HUDEP-2 (cell line): ENCODE results near the gene FIBCD1.
"Not testable (repeated sequence)": the region's sequence is repeated elsewhere in the genome, so short reads cannot be mapped to it uniquely, and the experiment has no call there.

Source experiments
- DNase-seq, 76 experiments: peaks; one replicate each; lab custom pipeline; 2025; ENCODE audit not compliant: unreplicated experiment in 76 of 76; lab: John Stamatoyannopoulos, UW

The FIBCD1 gene

DNA sequence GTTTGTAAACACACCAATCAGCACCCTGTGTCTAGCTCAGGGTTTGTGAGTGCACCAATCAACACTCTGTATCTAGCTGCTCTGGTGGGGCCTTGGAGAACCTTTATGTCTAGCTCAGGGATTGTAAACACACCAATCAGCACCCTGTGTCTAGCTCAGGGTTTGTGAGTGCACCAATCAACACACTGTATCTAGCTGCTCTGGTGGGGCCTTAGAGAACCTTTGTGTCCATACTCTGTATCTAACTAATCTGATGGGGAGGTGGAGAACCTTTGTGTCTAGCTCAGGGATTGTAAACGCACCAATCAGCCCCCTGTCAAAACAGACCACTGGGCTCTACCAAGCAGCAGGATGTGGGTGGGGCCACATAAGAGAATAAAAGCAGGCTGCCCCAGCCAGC, 28.4 kb downstream of the FIBCD1 start:
- DNase-seq: not testable (repeated sequence)

DNA sequence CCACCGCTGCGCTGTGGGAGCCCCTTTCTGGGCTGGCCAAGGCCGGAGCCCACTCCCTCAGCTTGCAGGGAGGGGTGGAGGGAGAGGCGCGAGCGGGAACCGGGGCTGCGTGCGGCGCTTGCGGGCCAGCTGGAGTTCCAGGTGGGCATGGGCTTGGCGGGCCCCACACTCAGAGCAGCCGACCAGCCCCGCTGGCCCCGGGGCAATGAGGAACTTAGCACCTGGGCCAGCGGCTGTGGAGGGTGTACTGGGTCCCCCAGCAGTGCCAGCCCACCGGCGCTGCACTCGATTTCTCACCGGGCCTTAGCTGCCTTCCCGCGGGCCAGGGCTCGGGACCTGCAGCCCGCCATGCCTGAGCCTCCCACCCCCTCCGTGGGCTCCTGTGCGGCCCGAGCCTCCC, 29.0 kb downstream of the FIBCD1 start:
- not testable (repeated sequence) for DNase-seq

DNA sequence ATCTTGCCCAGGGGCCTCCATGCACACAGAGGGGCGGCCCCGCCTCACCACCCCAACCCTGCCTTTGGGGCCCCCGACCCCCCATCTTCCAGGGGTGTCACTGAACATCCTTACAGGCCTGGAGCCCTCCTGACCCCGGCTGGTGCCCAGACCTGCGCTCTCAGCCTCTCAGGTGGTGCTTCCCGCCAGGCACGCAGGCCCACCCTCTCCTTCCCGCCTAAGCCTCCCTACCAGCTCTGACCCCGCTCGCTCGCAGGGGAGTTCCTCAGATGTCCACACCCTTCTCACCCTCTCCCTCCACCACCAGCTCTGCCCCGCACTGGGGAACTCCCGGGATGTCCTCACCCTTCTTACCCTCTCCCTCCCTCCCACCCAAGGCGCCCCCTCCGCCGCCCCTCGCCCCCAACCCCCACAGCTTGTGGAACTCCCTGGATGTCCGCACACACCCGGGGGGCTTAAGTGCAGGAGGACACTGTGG, 30.1 kb downstream of the FIBCD1 start:
- DNase-seq: no peak

DNA sequence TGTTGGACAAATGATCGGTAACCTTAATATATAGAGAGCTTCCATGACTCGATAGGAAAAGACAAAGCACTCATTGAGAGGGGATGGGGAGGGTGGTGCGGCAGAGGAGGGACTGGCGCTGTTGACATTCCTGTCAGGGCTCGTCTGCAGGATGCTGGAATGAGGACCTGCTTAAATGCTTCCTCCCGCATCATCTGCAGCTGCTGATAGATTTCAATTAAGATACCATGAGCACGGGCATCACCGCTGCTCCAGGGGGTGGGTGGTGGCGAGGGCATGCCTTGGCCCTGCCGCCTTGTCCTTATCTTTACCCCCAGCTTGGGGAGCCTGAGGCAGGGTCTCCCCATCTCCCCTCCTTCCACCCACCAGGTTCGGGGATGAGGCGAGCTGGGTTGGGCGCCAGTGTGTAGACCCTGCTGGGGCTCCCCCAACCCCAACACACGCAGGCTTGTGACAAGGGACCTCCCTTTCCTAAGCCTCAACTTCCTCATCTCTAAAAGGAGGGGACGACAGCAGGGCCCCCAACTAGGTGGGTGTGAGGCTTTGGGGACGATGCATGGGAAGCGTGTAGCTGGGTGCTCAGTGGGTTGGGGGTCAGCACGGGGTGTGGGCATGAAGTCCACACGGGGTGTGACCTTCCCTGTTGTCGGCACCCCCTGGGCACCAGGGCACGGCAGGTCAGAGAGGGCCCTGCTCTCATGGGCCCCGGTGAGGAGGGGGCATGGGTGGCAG, 30.7 kb downstream of the FIBCD1 start:
- DNase-seq: no peak

DNA sequence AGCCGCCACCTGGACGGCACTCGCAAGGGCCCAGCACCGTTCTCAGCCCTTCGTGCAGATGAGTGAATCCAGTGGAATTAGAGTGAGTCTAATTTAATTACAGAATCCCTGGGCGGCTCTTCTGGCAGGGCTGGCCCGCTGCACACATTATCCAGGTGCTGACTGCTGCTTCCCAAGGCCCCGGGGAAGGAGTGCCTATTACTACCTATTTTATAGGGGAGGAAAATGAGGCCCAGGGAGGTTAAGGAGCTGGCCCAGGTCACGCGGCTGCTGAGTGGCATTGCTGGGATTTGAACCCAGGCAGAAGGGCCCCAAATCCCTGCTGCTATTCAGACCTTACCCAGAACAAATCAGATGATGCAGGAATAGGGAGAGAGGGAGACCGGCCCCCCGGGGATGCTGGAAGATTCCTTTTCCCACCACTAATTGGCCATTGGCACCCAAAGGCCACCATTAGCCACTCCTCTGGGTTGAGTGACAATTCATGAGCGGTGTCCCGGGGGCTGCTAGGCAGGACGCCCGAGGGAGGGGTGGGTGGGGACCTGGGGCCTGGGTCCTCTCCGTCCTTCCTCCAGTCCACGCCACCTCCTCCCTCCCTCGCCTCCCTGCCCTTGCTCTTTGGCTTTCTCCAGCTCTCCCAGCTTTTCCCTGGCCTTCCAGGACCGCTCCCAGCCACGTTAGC, 32.2 kb downstream of the FIBCD1 start:
- no peak for DNase-seq

DNA sequence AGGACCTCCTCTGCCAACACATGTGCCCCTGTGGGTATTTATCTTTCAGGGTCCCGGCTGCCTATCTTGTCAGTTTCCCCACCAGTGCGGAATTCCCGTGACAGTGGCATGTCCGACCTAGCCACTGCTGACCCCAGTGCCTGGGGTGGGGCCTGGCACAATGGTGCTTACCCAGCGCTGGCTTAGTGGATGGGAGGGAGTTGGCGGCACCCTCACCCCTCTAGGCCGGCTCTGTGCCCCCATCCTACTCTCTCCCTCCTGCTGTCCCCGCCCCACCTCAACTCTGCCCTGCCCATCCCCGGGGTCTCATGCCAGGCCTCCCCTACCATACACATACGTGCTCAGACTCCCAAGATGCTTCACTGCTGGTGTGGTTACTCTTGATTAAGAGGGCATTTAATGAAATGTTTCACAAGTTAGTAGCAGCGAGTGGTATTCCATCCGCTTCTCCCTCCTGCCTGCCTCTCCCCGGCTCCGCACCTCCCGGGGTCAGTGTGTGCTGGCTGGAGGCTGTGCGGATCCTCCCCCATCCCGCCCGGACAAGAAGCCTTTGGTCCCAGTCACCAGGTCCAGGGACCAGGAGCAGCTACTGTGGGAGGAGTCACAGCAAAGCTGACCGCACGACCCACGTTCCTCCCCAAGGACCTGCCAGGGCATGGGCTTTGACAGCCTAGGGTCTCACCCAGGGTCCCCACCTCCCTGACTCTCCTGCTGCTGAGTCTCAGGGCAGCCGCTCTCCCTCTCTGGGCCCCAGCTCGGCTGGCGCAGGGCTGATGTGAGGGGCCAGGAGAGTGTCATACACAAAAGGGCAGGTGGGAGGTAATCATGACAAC, 32.9 kb downstream of the FIBCD1 start:
- no peak for DNase-seq

DNA sequence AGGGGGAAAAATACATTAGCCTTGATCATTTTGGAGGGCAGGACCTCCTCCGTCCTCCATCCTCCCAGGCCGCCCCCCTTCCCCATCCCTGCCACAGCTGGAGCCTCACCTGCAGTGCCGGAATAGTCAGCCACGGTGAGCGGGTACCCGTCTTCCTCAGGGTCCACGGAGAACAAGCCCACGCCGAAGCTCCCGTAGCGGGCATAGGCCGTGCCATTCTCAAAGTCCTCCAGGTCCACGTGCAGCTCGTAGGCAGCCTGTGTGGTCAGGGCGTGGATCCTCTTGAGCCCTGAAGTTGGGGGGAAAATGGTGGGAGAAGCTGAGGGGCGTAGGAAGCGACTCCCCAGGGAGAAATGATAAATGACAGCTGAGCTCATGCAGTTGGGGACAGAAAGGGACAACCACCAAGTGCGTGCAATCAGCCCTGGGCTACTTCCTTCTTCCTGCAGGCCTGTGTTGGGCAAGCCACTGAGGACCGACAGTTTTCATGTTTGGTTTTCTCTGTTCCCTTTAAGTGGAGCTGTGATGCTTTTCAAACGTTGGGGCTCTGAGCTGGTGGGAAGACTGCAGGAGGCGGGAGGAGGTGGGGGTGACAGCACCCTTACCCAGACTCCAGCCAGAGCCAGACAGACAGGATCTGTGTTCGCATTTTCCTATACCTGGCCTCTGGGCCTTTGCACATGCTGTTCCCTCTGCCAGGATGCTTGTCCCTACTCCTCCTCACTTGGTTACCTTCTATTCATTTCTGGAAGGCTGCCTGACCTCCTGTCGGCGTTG, 33.7 kb downstream of the FIBCD1 start:
- no peak for DNase-seq

DNA sequence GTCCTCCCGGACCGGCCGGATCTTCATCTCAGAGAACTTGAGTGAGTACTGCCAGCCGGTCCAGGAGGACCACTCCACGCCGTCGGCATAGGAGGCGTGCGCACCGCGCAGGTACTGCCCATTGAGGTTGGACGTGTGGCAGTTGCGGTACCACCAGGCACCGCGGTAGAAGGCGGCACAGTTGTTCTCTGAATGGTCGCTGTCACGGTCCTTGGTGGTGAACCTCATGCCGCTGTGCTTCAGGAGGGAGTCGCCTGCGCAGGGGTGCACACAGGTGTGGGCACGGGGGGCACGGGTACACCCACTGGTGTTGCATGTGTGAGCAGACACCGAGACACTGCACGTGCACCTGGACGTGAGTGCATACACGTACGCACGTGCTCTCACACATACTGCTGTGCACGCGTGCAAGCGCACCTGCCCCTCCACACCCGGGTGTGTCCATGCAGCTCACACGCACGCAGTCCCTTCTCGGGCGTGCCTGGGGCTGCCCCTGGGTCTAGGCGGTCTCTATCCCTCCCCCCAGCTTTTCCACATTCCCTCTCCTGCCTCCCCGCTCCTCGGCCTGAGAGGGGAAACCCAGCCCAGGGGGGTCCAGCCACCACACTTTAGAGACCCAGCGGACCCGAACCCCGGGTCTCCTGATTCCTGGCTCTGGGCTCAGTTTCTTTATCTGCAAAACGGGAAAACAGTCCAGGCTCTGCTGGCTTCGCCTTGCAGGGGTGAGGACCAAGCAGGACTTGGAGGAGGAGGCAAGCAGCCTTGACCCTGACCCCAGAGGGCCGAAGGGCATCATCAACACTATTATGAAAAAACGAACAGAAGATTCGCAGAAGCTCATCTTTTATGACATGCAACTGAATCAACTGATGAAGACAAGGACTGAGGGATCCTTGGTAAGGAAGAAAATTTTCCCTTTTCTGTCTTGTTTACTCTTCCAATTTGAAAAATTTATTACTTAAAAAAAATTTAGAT, 34.7 kb downstream of the FIBCD1 start:
- DNase-seq: no peak

DNA sequence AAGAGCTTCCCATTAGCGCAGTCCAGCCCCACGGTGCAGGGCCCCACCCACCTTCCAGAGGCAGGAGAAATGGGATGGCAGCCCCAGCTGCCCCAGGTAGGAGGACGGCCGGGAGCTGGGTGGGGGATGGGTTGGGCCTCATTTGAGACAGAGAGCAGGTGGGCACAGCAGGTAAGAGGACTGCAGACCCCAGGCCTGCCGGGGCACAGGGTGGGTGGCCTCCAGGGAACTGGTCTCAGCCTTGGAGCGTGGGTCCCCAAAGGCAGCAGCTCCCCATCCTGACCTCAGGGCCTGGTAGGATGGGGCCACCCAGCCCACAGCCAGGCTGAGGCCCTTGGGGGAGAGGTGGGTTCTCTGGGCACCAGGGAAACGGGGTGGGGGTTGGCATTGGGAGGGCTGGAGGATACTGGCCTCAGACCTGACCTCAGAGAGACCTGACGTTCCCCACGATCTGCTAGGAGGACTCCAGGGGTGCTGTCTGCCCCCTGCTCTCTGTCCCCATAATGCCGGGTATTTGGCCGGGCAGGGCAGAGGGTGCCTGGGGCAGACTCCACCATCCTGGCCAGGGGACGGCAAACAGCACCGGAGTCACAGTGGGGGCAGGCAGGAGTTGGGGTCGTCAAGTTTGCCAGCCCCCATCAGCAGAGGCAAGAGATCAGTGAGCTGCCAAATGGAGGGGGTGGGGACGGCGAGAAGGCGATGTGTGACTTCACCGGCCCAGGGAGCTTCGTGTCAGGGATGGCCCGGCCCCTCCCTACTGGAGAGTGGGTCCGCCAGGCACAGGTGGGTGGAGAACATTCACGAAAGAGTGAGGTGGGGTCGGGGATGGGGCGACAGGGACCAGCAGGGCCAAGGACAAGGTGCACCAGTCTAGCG, 35.6 kb downstream of the FIBCD1 start:
- no peak for DNase-seq

DNA sequence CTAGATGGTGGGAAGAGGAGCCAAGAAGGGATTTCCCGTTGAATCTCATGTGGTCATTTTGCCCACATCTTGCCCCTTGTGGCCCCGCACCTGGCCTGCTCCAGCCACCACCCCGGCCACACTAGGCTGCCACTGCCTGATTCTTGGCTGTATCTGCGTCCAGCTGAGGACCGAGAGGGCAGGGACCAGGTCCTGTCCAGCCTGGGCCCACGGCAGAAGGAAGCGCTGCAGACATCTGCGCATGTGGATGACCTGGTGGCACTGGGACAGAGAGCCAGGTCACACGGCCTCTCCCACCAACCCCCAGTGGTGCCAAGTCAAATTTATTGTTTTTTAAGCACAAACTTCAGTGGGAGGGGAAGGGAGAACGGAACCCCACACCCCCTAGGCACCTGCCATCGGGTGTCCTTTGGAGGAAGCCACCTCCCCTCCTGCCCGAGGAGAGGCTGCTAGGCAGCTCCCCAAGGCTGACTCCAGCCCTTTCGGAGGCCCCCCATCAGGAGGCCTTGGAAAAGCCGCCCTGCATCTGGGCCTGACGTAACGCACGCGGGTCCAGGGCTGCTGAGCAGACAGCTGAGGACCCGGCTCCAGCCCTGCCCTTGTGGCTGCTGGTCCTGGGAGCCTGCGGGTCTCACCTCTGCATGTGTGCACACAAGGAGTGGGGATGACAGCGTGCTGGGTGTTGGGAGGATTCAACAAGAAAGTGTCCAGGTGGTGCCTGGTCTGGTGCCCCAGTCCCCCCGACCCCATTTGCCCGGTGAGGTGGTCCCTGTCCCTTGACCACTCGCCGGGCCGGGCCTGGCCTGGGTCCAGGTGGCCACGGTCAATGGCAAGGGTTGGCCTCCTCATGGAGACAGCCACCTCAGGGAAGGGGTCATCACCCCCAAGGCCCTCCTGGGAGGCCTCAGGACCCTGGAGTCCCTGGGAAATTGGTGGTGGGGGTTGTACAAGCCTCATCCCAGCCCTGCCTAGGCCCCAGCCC, 36.6 kb downstream of the FIBCD1 start:
- DNase-seq: no peak

DNA sequence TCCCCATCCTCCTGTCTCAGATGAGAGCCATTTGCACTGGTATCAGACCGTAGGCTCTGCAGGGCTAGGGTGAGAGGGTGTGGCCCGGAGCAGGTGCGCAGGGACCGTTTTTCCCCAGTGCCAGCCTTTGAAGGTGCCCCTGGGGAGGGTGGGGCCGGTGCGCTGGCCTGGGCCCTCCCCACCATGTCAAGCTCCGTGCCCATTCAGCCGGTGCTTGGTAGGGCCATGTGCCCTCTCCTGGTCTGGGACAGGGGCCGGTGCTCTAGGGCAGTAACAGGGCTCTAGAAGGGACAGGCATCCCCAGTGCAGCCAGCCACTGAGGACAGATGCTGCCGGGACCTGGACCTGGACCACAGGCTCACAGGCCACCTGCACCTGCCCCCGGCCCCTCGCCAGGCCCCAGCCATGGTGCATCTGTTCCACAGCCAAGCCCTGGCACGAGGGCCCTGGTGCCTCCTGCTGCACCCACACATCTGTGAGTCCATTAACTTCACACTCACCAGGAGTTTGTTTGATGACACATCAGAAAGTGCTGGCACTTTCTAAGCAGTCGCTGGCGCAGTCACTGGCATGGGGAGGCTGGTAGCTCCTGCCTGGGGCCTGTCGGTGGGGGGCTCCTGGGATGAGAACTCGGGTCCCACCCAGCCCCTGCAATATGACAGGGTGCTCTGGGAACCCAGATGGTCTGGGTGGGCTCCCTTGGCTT, 37.4 kb downstream of the FIBCD1 start:
- DNase-seq: no peak

DNA sequence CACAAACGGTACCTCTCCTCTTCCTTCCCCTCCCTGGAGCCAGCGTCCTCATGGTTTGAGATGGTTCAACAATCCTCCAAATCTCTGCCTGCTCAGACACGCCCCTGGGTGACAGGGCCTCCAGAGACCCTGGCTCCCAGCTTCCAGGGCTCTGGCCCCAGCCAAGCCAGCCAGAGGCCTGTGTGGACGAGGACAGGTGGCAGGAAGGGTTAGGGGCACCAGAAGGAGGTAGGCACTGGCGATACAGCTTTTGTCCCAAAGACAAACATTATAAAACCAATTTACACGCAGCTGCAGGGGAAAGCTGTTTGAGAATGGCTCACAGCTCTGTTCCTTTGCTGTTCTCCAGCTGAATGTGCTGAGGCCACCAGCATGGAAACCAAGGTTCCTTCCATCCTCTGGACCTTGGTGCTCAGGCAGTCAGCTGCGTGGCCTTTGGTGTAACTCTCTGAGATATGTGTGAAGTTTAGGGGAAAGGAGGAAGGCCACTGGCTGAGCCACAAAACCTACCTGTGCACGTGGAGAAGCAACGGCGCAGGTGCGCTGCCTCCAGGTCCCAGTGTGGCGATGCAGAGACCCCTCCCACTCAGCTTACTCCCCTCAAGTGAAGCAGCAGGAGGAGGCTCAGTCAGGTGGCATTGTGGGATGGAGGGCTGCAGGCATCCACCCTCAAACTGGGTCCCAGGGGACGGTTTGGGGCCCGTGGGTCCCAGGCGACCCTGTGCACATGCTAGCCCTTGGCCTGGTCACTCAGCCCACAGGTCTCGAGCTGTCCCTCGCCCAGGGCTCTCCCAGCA, 38.1 kb downstream of the FIBCD1 start:
- DNase-seq: peak in 1 of 76 experiments; percentile 1

DNA sequence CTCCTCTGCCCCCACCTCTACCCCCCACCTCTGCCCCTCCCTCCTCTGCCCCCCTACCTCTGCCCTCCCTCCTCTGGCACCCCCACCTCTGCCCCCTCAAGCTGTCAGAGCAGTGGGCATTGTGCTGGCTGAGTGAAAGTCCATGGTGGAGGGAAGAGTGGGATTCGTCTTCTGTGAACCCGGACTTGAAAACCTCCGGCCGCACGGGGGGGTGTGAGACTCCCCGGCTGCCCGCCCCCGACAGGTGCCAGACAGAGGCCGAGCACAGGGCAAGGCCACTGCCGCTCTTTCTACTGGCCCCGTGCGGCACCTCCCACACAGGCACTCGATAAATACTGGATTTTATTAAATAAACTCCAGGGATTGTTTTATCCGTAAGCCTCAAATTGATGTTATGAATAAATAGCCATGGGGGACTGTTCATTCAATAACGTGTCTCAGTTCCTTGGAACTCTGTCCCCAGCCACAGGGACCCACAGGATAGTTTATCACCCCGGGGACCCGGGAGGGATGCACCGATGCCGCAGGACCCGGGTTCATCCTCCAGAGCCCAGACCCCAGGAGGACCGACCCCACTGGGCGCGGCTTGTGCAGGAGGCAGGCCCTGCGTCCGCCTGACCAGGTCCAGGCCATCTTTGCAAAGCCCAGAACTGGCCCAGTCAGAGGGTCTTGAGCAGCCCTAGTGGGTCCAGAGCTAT, 39.8 kb downstream of the FIBCD1 start:
- DNase-seq: no peak

DNA sequence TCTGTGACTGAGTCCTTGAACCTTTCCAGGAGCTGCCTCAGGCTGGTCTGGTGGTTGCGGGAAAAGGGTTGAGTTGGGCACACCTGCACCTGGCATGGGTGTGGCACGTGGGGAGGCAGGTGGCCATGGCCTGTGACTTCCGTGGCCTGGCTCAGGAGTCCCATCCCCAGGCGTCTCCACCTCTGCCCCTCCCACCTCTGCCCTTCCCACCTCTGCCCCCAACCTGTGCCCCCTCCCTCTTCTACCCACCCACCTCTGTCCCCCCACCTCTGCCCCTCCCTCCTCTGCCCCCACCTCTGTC, 40.5 kb downstream of the FIBCD1 start:
- no peak for DNase-seq

DNA sequence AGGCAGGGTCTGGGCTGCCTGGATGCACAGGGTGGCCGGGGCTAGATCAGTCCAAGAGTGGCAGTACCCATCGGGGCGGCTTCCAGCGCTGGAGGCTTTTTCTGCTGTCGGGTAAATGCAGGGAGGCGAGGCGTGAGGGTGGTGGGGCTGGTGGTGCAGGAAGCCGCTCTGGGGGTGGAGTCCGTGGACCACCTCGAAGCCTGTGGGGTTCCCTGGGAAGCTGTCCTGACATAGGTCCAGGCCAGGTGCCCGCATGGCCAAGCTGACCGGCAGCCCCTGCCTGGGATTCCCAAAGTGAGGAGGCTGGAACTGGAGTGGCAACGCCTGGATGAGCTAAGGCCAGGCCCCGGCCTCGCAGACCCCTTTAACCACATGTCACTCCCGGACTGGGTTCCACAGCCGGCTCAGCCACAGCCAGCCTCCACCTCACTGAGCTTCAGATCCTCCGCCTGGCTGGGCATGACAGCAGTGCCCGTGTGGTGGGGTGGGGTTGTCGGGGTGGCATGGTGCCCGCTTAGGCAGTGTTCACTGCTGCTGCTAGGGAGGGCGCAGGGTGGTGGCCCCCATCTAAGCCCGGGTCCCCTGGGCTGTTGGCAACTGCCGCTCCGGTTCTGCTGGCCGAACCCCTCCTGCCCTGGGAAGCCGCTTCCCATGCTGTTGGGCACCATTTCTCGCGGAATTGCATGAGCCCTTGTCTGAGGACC, 41.0 kb downstream of the FIBCD1 start:
- DNase-seq: no peak
